ENCODE results near the gene PODN.

DNA sequence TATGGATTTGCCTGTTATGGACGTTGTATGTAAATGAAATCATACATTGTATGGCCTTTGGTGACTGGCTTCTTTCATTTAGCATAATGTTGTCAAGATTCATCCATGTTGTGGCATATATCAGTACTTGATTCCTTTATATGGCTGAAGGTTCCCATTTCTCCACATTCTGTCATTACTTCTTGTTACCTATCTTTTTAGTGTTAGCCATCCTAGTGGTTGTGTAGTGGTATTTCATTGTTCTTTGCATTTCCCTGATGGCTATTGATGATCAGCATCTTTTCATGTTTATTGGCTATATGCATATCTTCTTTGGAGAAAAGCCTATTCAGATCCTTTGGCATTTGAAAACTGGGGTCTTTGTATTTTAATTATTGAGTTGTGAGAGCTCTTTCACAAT is 39.8 kb upstream of the PODN start:
- TF ChIP-seq CTCF (IDR thresholded peaks at IDR 0.05) (no peak), POLR2AphosphoS5 (IDR thresholded peaks at IDR 0.05) (no peak)

Measured in stomach (tissue), 4 donors.